GM21390 (cell line): ENCODE results near the gene CC2D2A.

Experiments
- ATAC-seq: cut with Tn5 transposase; IDR thresholded peaks from one replicate; pipeline ENCODE4 v1.9.1; 2021; ENCODE audit not compliant: unreplicated experiment

CC2D2A gene

DNA sequence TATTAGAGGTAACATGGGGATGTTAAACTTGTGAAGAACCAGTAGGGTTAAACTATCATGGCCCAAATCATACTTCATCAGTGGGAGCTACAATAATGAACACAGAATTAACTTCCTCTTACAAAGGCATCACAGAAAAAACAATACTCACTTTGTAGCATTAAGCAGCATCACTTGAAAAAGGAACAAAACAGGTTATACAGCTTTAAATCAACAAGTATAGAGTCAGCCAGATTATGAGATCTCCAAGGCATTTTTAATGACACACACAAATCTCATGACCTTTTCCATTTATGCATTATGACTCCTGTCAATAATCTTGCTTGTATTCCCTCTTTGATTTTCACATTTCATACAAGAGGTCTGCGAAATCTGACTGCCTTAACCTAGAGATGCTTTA, 167.1 kb downstream of the CC2D2A start:
- ATAC-seq: no peak

- no peak for ATAC-seq
Measured at GRCh38 chr4:15638418-15638817, 168.7 kb downstream of the CC2D2A start.

GRCh38 chr4:15648600-15648999, 178.9 kb downstream of the CC2D2A start:
- peak; percentile 54 for ATAC-seq

- ATAC-seq: peak; percentile 39
Measured at GRCh38 chr4:15649914-15650545, 180.3 kb downstream of the CC2D2A start.
